Thyroid gland (tissue), 4 donors: ENCODE data around the gene GAGE13.
"Not testable (repeated sequence)": the region's sequence is repeated elsewhere in the genome, so short reads cannot be mapped to it uniquely, and the experiment has no call there.

Experiments
- CTCF ChIP-seq, 6 experiments: fragments of 200-600 bp in 3 of 6; fragments of 450-650 bp in 3 of 6; sonication (generic) in 3 of 6; IDR thresholded peaks; one replicate each; pipeline ENCODE4 v1.5.1; 2016 to 2019; ENCODE audit warnings: antibody characterized with exemption in 6 of 6, mild to moderate bottlenecking in 2 of 6, inconsistent platforms in 1 of 6, moderate library complexity in 1 of 6
- POLR2A ChIP-seq, 2 donors: fragments of 450-650 bp; IDR thresholded peaks; one replicate each; pipeline ENCODE4 v1.6.1; 2017; ENCODE audit warnings: antibody characterized with exemption in 2 of 2, mild to moderate bottlenecking in 2 of 2, moderate library complexity in 1 of 2

- TF ChIP-seq CTCF, POLR2A (IDR thresholded peaks at IDR 0.05): not testable (repeated sequence)
These were observed 10.1 kb downstream of the GAGE13 start for GRCh38 chrX:49341449-49341848.
